ENCODE data around the gene RNF208.

- TF ChIP-seq POLR2AphosphoS5 (IDR thresholded peaks at IDR 0.05; ENCODE audit: low read depth) (no peak), ZNF462 (CRISPR knock-in tag; IDR thresholded peaks at IDR 0.05) (no peak), EZH2 (IDR thresholded peaks at IDR 0.05; ENCODE audit: low read depth, unreplicated experiment) (no peak), EZH2phosphoT487 (IDR thresholded peaks at IDR 0.05; ENCODE audit: unreplicated experiment) (no peak), REST (IDR thresholded peaks at IDR 0.05; ENCODE audit: unreplicated experiment) (no peak)
- TF ChIP-seq, protein P1, sequence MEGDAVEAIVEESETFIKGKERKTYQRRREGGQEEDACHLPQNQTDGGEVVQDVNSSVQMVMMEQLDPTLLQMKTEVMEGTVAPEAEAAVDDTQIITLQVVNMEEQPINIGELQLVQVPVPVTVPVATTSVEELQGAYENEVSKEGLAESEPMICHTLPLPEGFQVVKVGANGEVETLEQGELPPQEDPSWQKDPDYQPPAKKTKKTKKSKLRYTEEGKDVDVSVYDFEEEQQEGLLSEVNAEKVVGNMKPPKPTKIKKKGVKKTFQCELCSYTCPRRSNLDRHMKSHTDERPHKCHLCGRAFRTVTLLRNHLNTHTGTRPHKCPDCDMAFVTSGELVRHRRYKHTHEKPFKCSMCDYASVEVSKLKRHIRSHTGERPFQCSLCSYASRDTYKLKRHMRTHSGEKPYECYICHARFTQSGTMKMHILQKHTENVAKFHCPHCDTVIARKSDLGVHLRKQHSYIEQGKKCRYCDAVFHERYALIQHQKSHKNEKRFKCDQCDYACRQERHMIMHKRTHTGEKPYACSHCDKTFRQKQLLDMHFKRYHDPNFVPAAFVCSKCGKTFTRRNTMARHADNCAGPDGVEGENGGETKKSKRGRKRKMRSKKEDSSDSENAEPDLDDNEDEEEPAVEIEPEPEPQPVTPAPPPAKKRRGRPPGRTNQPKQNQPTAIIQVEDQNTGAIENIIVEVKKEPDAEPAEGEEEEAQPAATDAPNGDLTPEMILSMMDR (conservative IDR thresholded peaks at IDR 0.05; ENCODE audit: low read depth in 2 of 2) = no peak
Measured at GRCh38 chr9:137266585-137267453, 44.8 kb upstream of the RNF208 start.

Data from GM23338 (cell line).